SHP77 (cell line): ENCODE results near the gene MXD3.
"Not testable (repeated sequence)": the region's sequence is repeated elsewhere in the genome, so short reads cannot be mapped to it uniquely, and the experiment has no call there.

Experiments used
- DNase-seq, 2 experiments: peaks; one replicate each; lab custom pipeline; 2025; lab: John Stamatoyannopoulos, UW

Gene MXD3

DNA sequence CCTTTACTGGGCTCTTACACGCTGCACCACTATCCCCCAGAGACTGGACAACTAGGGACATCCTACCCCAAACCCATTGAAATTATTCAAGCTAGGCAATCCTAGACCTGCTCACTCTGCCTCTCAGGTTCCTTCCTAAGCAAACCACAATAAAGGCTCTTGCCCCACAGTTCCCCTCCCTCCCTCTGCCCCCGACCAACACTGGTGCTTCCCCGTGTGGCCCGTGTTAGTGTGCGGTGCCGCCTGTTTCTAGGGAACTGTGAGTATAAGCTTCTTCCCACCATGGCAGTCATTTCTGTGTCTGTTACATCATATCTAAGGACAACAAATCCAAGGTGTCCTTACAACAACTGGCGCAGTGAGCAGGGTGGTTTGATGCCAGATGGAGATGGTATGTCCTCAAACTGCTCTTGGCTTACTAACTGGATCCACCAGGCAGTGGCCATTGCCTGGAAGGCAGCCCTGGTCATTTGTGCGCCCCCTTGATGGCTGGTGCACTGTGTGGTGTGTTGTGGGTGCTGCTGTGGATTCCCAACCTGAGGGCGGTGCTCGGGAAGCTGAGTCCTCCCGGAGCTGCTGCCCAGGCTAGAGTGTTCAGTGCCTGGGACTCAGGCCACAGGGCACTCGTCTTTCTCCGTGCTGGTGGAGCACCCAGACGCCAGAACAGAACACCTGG is 8.4 kb upstream of the MXD3 start:
- DNase-seq: no peak

DNA sequence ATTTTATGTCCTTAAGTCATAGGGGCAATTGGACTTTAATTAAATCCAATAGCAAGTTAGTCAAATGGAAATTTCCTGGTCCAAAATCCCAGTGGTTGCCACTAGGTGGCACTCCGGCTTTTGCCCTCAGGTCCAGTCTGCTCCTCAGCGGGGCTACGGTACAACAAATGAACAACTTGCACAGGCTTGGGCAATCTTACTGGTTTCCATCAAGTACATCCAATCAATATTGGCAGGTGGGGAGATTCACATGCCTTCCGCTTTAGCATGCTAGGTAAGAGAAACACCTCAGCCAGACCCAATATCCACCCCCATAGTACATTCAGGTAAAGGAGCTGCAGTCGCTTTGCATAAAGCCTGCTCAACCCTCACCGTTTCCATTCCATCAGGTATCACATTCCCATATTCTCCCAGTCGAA is 6.3 kb upstream of the MXD3 start:
- peak; percentile 25 to 61 for DNase-seq

DNA sequence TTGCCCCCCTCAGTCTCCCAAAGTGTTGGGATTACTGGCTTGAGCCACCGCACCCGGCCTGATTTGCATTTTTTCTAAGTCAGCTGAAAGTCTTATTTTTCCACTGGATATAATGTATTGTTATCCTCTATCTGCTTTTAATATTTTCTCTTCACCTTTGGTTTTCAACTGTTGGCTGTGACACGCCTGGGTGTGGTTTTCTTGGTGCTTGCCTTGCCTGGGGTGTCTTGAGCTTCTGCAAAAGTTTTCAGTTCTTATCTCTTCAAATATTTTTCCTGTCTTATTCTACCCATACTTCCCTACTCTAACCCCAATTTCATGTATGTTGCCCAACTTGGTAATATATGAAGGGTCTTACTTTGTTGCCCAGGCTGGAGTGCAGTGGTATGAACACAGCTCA is 4.3 kb upstream of the MXD3 start:
- DNase-seq: no peak

DNA sequence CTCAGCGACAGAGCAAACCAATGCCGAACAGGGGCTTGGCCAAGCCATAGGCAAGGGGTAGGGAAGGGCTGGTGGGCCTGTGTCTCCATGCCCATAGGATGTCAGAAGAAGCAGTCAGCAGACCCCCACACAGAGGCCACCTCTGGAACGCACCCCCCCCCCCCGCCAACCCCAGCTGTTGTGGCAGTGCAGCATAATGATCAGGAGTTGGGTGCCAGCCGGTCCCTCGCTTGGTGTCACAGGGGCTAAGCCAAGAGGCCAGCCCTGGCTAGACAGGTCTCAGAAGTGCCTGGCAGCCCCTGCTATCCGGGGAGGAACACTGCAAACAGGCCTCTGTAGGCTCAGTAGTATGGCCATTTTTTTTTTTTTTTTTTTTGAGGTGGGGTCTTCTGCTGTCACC is 3.7 kb upstream of the MXD3 start:
- no peak for DNase-seq

DNA sequence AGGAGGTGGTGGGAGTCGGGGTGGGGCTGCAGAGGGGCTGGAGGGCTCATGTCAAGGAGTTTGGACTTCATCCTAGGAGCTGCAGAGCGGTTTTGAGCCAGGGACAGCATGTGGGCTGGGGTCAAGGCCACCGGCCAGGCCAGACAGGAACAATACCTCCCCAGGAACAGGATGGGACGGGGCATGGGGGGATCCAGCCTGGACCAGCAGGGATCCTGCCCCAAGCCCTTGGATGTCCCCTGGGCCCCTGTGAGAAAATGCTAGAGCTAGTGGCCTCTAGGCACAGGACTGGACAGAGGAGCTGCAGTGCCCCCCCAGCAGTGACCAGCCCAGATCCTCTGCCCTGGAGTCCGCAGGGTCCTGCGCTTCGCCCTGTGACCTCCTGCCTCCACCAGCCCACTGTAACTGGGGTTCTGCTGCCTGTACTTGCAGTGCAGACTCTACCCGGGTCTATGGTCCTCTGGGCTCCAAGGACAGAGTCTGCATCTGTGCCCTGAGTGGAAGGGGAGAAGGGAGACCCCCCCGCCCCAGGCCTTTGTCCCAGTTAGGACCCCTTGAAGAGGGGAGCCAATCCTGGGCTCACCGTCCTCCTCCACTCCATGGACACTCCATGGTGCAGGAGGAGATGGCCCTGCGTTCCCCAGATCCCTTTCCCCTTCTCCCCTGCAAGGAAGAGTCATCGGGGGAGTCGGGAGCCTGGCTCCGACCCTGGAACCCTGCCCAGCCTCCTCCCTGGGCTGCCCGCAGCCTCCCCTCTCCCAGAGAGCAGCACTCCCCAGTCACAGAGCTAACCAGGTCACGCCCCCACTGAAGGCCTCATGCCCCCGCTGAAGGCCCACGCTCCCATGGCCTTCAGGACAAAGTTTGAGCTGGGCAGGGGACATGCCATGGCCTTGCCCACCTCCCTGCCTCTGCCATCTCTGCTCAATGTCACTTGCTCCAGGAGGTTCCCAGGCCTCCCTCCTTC is 3.0 kb upstream of the MXD3 start:
- no peak for DNase-seq

DNA sequence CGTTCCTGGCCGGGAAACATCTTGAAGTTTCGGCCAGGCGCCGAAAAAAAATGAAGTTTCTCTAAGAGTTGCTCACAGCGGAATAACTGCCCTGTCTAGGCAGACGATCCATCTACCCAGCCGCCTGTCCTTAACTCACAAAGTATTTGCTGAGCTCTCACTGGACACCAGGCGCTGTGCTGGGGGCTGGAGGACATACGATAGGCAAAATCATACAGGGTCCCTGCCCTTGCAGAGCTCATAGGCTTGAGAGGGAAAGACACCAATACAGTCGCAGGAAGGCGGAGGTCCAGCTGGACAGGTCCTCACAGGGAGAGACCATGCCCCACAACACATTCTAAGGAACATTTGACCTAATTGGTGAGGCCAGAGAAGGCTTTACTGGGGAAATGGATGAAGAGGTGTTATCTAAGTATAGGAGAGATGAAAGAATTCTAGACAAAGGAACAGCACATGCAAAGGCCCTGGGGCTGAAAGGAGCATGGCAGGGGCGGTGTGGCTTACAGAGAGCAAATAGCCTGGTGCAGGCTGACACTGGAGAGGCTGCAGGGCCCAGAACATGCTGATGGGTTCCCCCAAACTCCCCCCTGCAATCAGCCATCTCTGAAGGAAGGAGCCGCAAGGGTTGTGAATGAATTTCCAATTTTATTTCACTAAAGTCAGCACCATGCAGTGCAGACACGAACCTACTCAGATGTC is 2.0 kb upstream of the MXD3 start:
- DNase-seq: no peak

DNA sequence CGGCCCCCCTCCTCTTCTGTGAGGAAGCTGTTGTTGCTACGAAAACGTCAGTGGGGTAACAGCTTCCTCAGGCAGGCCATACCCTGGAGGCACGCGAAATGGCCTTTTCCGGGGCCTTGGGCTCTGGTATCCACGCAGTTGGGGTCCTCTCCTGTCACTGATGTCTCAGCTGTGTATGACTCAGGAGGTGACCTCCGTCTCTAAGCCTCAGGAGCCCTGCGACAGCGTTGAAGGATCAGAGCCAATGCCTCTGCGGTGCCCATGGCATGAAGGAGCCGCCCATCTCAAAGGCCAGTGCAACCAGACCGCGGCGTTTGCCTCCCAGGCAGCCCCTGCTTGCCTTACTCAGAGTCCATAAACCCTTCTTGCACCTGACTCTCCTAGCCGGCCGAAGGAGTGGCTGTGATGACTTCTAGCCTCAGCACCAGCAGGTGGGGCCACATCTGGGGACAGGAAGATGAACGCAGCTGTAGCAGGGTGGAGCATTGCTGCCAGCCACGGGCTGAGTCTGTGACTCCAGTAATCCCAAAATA is 1.0 kb upstream of the MXD3 start:
- DNase-seq: peak in 1 of 2 experiments; percentile 34

DNA sequence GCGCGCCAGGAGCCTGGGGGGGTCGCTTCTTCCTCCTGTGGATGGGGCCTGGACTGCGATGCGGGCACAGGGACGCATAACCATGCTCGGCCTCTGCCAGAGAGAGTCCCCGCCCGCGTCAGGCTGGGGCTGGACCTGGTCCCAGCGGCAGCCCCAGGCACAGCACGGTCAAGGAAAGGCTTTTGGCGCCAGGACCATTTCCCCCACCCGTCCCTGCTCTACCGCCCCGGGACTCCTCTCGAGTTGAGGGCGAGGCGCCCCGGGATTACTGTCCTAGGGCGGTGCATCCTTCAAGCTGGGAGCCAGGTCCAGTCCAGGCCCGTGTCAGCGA is 341 bp downstream of the MXD3 start:
- no peak for DNase-seq

DNA sequence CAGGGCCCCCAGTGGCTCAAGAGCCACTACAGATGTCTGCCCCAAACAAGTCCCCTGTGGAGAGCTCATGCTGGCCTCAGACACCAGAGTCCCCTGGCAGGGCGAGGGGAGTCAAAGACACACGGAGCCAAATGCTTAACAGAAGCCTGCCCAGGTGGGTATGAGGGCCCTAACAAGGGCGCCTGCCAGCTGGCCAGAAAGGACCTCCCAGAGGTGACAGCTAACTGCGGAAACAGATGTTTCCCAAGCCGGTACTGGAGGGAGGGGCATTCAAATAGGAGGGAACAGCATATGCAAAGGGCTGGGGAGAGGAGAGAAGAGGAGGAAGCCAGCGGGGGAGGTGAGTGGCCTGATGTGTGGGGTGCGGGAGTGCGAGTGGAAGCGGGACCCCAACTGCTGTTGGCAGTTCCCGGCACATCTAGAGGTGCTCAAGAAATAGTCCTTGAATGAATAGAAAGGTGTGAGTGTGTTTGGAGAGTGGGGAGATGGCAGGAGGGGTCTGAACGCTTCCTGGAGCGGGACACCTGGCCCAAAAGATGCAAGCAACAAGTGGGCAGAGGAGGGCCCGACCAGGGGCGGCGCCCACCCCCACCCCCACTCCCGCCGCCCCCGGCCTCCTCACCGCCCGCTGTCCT is 824 bp downstream of the MXD3 start:
- peak in 1 of 2 experiments; percentile 22 for DNase-seq

DNA sequence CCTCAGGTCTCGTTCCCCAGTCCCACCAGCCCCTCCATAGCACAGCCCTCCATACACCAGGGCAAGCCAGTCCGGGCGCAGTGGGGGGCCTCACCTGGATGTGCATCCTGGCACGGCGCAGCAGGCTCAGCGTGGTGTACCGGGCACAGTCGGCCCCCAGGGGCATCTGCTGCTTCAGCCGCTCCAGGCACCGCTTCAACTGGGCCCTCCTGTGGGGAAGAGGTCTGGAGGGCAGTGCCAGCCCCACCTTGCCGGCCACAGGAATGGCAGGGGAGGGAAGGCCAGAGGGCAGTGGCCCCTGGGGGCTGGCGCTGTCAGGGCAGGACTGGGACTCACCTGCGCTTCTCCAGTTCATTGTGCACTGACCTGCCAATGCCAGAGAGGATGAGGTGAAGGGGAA is 1.4 kb downstream of the MXD3 start:
- DNase-seq: no peak

DNA sequence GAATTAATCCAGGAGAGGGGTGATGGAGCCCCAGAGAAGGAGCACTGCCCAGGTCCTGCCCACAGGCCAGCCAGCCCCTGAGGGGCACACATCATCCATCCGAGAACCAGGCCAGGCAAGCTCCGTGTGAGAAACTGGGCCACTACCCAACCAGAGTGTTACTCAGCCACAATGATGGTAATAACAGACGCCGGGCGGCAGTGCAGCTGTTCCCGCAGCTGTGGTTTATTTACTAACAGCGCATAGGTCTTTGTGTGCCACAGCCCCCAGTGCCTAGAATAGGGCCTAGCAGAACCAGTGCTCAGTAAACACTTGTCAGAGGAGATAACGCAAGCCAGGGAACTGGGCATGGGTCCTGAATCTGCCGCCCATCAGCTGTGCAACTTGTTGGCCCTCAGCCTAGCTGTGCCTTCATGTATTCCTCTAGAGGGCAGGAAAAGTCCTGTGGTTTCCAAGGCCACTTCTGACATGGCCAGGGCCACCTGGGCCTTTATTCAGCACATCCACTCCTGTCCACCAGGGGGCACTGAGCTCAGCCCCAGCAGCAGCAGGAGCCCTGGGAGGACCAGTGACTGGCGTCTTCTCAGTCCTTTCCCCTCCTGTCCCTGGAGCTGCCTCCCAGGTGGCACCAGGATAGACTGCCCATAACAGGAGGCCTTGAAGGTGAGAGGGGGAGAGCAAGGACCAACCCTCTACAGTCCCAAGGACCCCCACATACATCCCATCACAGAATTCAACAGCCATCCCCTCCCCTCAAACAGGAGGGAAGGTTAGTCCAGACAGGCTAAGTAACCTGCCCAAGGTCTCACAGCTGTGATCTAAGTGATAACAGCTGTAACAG is 2.1 kb downstream of the MXD3 start:
- DNase-seq: peak; percentile 75 to 83

DNA sequence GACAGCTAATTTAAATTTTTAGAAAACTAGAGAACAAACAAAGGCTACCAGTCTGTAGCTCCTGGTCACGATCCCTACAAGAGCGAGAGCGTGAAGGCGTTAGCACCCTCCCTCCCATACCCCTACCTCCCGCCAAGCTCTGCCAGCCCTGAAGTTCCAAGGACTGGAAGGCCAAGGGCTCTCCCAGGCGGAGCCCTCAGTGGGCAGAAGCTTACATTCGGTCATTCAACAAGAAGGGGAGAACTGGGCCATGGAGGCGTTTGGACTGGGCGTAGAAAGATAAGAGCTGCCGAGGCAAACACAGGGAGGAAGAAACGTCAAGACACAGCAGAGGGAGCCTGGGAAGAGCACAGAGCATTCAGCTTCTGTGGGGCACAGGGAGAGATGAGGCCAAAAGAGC is 3.0 kb downstream of the MXD3 start:
- no peak for DNase-seq

DNA sequence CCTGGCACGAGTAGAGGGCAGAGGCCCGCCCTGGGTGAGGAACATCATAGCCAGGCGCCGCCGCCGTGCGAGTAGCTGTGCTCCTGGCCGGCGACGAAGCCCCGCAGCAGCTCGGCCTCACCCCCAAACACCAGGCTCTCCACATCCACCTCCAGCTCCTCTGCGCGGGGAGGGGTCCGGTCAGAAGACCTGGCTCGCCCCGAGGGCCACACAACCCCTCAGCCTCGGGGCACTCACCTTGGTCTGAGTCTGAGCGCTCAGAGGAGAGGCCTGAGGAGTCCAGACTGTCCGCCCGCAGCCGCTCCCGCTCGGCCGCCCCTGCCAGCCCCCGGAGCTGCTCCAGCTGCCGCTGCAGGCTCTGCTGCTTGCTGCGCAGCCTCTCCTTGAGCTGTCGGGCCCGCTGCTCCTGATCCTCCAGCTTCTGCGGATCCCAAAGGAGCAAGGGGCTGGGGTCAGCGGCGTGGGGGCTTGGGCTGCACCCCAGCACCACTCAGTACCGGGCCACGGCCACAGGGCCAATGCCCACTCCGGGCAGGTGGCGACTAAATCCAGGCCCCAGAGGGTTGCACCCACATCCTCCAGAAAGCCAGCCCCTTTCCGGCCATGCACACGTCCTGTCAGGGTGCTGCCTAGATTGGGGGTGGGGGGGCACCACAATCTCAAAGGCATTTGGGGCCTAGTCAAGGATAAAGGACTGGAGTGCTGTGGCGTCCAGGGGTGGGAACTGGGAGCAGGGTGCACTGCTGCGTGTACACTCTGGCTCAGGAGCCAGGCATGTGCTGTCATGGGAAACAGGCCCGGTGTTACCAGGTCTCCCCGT is 3.9 kb downstream of the MXD3 start:
- no peak for DNase-seq

DNA sequence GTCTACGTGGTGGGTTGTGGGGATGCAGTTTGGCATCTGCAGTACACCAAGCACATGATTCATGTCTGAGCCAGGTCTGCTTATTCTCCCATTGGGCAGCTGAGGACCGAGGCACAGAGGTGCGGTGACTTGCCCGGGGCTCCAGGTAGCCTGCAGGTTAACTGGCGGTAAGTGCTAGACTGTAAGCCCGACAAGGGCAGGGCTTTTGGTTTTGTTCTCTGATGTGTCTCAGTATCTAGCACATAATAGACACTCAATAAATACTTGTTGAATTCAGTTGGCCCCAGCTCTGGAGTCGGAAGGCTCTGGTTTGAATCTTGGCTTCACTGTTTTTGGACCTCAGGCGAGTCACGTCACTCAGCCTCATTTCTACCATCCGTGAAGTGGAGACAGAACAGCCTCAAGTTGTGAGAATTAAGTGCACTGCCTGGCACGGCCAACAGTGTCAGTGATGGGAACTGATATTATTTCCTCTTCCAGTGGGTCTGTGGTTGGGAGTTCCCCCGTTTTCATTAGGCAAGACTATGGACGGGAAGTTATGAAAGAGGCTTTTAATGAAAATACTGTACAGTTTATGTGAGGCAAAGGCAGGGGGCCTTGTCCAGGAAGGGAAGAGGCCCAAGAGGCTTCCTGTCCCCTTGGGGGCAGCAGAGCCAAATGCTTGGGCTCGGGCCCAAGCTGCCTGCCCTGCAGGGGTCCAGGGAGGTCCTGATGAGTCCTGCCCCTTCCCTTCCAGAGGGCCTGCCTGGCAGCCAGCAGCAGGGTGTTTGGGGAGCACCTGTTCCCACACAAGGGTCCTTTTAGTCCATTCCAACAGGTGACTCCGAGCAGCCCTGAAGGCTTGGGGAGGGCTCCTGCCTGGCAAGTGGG is 4.8 kb downstream of the MXD3 start:
- no peak for DNase-seq

DNA sequence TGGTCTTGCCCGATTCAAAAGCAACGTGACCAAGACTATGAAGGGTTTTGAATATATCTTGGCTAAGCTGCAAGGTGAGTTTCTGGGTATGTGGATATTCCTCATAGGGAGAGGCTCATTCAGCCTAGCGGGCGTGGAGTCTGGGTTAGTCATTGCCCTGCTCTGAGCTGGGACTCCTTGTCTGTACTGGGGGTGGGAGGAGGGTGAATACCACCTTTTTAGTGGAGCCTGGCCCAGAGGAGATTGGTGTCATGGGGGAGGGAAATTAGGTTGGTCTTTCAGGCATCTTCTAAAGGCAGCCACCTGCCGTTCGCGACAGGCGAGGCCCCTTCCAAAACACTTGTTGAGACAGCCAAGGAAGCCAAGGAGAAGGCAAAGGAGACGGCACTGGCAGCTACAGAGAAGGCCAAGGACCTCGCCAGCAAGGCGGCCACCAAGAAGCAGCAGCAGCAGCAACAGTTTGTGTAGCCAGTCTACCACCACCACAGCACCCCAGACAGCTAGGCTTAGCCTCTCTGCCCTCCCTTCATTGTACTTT is 5.5 kb downstream of the MXD3 start:
- not testable (repeated sequence) for DNase-seq

DNA sequence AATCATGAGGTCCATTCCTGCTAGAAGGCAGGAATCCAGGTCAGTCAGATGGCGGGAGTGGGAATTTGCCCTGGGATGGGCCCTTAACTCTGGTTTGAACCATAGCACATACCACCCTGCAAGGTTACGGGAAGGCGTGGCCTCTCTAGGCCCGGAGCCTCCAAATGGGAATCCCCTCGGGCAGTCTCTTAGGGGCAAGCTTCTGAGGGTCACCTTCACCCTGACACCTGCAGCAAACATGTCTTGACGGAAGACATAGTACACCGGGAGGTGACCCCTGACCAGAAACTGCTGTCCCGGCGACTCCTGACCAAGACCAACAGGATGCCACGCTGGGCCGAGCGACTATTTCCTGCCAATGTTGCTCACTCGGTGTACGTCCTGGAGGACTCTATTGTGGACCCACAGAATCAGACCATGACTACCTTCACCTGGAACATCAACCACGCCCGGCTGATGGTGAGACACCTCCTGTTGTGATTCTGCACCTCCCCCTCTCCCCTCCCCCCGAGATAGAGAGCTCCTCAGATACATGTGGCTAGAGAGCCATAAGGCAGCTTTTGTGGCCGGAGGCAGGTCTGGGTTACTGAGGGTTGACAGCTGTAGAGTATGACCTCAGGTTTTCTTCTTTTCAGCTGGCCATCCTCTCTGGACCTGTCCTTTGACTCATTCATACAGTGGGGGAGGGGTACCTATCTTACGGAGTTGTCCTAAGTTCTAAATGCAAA is 7.1 kb downstream of the MXD3 start:
- no peak for DNase-seq

DNA sequence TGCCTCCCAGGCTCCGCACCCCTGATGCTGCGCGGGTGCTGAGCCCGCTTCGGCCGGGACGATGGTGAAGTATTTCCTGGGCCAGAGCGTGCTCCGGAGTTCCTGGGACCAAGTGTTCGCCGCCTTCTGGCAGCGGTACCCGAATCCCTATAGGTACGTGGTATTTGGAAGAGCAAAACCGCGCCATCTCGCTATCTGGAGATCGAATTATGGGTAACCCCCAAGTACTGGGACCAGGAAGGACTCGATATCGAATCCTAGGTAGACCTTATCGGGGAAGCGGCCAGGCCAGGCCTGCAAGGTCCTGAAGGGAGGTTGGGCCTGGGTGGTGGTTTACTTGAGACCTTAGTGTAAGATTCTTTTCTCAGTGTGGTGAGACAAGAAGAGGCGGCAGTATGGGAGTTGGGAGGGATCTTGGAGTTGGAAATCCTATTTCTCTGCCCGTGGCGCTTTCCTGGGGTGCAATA is 7.7 kb downstream of the MXD3 start:
- DNase-seq: no peak
